ENCODE results near the gene LTBP1.

GRCh38 chr2:33009249-33009648 lies 62.5 kb downstream of the LTBP1 start:
- TF ChIP-seq REST (IDR thresholded peaks at IDR 0.05) (no peak), CTCF (IDR thresholded peaks at IDR 0.05; ENCODE audit: low read depth, low read length, missing input control) (no peak)

Measured in liver (tissue), 2 donors.